GM19372 (cell line): Measurements from ENCODE around the gene TTF2.
A peak's percentile ranks its signal among the peaks of the same experiment; 100 is the strongest.
"Not testable (repeated sequence)": the region's sequence is repeated elsewhere in the genome, so short reads cannot be mapped to it uniquely, and the experiment has no call there.

Experiments
- ATAC-seq: cut with Tn5 transposase; IDR thresholded peaks from one replicate; pipeline ENCODE4 v1.9.1; 2021; ENCODE audit warnings: mild to moderate bottlenecking, low read depth, moderate library complexity; ENCODE audit not compliant: unreplicated experiment

TTF2 gene

DNA sequence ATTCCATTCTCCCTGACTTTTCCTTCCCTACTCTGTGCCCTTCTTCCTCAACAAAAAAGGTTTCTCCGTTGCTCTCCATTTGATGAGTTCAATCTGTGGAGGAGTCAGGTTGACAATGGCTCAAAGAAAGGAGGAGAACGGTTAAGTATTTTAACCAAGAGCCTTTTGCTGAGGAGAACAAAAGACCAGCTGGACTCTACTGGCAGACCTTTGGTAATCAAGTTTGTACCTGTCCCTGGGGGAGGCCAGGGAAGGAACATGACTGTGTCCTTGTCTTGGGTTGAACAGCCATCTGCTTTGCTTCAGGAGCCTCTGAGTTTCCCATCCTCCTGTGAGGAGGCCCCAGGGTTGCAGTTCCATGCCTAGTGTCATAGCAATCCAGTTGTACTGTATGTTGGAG, 29.9 kb downstream of the TTF2 start:
- no peak for ATAC-seq

- ATAC-seq: no peak
Measured at GRCh38 chr1:117092594-117092993, 32.5 kb downstream of the TTF2 start.

DNA sequence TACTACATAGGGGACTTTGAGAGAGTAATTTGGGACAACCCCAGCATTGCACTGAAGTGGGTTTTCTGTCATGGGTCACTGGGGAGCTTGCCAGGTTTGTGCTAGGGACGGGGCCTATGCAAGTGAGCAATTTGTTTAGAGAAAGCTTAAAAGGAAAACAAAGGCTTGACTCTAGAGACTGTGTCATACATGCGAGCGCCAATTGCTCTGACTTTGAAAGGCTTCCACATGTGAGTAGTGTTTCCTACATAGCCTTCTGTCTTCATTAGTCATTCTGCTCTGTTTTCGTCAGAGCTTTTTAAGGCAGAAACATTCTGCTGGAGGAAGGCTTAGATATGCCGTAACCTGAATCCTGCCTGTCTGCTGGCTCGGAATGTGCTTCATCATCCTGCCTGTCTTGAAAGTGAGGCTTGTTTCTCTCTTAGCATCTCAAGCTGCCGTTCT, 33.0 kb downstream of the TTF2 start:
- ATAC-seq: no peak

GRCh38 chr1:117093870-117094621, 33.9 kb downstream of the TTF2 start:
- peak; percentile 61 for ATAC-seq

DNA sequence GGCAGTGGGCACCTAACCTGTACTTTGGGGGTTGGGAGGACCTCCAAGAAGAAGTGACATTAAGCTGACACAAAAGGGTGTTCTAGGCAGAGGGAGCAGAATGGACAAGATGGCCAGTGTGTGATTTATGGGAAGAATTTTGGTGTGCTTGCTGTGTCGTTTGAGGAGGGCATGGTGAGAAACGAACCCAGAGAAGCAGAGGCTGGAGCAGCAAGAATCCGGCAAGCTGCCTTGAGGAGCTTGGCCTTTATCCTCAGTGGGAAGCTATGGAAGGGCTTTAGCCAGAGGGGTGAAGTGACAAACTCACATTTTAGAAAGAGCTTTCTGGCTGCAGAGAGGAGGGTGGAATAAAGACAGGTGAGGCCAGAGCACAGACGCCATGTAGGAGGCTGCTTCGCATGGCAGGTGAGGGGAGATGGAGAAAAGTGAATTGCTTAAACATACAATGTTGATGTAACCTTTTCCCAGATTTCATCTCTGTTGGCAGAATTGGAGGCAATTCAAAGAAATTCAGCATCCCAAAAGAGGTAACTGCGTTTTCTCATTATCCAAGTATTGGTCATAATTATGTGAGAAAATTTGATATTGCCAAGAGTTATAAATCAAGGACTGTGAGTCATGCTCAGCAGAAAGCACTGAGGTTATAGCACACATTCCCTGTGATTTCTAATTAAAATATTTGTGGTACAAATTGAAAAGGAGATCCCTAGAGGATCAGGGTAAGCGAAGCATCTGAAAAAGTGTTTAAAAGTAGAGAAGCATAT, 34.9 kb downstream of the TTF2 start:
- no peak for ATAC-seq

DNA sequence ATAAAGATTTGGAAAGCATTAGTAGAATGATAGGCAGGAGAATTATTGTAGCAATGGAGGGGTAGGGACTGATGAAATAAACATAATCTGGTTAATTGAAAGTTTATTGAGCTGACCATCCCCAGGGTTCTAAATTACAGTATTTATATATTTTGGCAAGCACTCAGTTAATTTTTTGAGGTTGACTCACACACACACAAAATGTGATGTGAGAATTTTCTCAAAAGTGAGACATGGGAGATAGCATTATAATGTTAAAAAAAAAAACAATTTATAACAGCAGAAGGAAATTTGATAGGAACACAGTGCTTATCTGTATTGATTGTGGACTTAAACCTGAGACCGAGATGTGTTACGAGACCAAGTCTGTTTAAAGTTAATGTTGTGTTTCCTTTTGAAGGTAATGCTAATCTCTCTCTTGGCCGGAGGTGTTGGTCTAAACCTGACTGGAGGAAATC, 36.9 kb downstream of the TTF2 start:
- no peak for ATAC-seq

DNA sequence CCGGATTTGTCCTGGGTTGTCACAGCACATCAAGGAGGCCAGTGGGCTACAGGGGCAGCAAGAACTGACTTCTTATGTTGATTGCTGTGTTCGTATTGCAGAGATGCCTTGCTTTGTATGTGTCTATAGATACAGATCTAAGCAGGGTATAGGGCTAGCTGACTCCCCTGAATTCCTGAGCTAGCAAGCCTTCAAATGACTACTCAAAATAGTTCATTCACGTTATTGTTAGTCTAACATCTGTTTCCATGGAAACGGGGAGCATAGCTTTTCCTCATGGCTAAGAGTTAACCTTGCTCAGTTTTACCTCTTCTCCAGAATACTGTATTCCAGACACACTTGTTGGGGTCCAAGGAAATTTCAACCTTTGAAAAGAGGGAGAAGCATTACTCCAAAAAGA, 37.3 kb downstream of the TTF2 start:
- no peak for ATAC-seq

- ATAC-seq: no peak
Measured at GRCh38 chr1:117098287-117098890, 38.3 kb downstream of the TTF2 start.

DNA sequence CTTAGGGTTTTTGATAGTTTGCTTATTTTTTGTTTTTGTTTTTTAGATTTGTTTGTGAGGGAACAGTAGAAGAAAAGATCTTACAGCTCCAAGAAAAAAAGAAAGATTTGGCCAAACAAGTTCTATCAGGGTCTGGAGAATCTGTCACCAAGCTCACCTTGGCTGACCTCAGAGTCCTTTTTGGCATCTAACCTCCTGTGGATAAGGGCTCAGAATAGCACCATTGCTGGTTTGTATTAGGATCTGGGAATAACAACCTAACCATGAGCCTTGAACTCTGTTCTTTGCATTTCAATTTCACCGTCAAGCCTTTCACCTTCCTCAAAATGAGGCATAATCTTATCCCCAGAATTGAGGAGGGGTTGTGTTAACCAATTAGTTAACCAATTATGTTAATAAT, 41.2 kb downstream of the TTF2 start:
- ATAC-seq: no peak

- not testable (repeated sequence) for ATAC-seq
Measured at GRCh38 chr1:117101858-117102257, 41.7 kb downstream of the TTF2 start.

GRCh38 chr1:117104986-117105385, 44.9 kb downstream of the TTF2 start:
- no peak for ATAC-seq

- no peak for ATAC-seq
Measured at GRCh38 chr1:117105722-117106121, 45.6 kb downstream of the TTF2 start.

DNA sequence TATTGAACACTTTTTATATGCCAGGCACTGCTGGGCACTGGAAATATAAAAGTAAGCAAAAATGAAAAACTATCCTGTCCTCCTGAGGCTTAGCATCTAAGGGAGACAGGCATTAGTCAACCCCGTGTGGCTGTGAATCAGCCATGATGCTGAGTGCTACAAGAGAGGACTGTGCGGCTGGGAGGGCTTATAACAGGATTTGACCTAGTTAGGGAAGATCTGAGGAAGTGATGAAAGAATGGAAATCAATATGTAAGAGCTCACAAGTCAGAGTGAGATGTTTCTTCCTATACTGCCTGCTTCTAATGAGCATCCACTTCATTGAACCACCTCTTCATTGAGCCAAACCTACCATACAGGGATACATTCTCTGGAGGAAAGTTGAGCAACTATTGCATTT, 46.4 kb downstream of the TTF2 start:
- ATAC-seq: no peak

- ATAC-seq: no peak
Measured at GRCh38 chr1:117107364-117107763, 47.2 kb downstream of the TTF2 start.

GRCh38 chr1:117110774-117111173, 50.6 kb downstream of the TTF2 start:
- ATAC-seq: no peak

DNA sequence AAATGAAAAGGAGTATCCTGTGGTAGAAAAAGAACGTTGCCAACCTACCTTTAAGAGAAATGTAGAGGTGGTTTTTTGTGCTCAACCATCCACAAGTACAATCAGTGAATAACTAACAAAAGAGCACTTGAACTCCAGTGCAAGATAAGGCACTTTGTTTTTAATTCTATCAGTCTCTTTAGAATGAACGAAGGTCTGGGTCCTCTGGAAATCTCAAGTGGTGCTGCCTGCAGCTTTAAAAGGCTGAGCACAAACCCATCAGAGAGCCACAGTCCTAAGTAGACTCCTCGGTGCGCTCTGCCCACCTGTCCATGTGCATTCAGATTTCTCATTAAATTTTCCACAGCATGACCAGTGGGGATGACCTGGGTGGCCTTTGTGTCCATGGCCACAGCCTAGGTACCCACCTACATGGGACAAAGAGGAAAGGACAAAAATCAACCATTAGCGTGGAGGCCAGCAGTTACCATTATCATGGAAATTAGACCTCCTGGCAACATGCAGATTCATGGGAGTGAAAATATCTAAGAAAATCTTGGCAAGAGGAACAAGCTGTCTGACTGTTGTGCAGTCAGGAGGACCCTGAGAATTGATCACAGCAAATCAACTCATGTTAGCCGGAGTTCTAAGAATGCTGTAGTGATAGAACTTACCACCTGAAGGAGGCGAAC, 52.1 kb downstream of the TTF2 start:
- ATAC-seq: no peak

DNA sequence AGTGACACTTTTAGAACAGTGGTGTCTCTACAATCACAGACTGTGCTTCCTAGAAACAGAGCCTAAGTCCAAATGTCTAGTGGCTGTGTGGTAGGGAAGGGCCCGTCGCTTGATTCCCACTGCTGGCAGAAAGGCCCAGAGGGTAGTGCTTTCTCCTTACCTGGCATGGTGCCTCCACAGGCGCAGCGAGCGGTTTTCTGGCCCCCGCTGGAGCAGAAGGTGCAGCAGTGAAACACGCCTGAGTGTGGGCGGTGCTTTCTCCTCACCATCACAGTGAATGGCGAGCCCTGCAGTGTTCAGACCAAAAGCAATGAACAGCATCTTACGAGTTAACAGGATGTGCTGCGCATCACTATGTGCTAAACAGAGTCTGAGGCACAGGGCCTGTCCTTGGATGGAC, 53.1 kb downstream of the TTF2 start:
- no peak for ATAC-seq

- ATAC-seq: no peak
Measured at GRCh38 chr1:117114877-117115276, 54.8 kb downstream of the TTF2 start.

GRCh38 chr1:117116090-117116783, 56.1 kb downstream of the TTF2 start:
- ATAC-seq: no peak

- no peak for ATAC-seq
Measured at GRCh38 chr1:117116784-117117130, 56.6 kb downstream of the TTF2 start.
